ENCODE measurements around the gene CABP7.

Gene CABP7

GRCh38 chr22:29769723-29770321 is 50.0 kb downstream of the CABP7 start:
- Histone ChIP-seq H3K4me1 (ENCODE audit: control insufficient read depth in 1 of 2, insufficient read depth in 1 of 2, low read depth in 1 of 2, low read length in 1 of 2) (peaks cover 28 to 36% of the 10 kb centered on the region in 2 experiments), H3K4me3 (ENCODE audit: low read depth in 1 of 2, low read length in 1 of 2) (no peak overlapping the region), H3K27me3 (no peaks in the 10 kb centered on the region), H3K9me3 (no peaks in the 10 kb centered on the region), H3K27ac (no peak overlapping the region), H3K36me3 (peaks cover 18% of the 10 kb centered on the region)
- no peak for TF ChIP-seq CTCF (IDR thresholded peaks at IDR 0.05)

DNA sequence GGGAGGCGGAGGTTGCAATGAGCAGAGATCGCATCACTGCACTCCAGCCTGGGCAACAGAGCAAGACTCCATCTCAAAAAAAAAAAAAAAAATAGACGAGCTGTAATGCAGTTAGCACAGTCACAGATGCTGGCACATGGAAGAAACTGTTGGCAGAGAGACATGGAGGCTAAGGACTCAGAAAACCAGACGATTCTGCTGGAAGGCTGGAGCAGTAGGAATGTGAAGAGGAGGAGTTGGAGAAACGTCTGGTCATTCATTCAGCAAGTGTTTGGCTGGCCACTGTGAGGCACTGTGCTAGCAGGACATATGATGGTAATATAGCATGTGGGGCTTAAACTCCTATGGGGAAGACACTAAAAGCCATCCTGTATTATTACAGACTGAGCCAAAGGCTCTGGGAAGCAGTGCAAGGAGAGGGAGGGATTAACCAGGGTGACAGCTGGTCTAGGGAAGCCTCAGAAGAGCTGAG is 52.4 kb downstream of the CABP7 start:
- Histone ChIP-seq H3K4me1 (ENCODE audit: control insufficient read depth in 1 of 2, insufficient read depth in 1 of 2, low read depth in 1 of 2, low read length in 1 of 2) (peaks cover 16% of the 10 kb centered on the region in 2 experiments), H3K27ac (no peak overlapping the region), H3K27me3 (no peaks in the 10 kb centered on the region), H3K4me3 (ENCODE audit: low read depth in 1 of 2, low read length in 1 of 2) (no peak overlapping the region), H3K9me3 (no peaks in the 10 kb centered on the region), H3K36me3 (peaks cover 18% of the 10 kb centered on the region)
- no peak for TF ChIP-seq CTCF (IDR thresholded peaks at IDR 0.05)

- H3K27ac ChIP-seq = no peak overlapping the region
- TF ChIP-seq CTCF (IDR thresholded peaks at IDR 0.05) = no peak
- H3K9me3 ChIP-seq = no peaks in the 10 kb centered on the region
- peaks cover 18% of the 10 kb centered on the region for H3K36me3 ChIP-seq
- peaks cover 6 to 7% of the 10 kb centered on the region in 2 experiments for H3K4me1 ChIP-seq (ENCODE audit: control insufficient read depth in 1 of 2, insufficient read depth in 1 of 2, low read depth in 1 of 2, low read length in 1 of 2)
- no peak overlapping the region for H3K4me3 ChIP-seq (ENCODE audit: low read depth in 1 of 2, low read length in 1 of 2)
- H3K27me3 ChIP-seq = no peaks in the 10 kb centered on the region
Observed at GRCh38 chr22:29773233-29773632, 53.4 kb downstream of the CABP7 start.

DNA sequence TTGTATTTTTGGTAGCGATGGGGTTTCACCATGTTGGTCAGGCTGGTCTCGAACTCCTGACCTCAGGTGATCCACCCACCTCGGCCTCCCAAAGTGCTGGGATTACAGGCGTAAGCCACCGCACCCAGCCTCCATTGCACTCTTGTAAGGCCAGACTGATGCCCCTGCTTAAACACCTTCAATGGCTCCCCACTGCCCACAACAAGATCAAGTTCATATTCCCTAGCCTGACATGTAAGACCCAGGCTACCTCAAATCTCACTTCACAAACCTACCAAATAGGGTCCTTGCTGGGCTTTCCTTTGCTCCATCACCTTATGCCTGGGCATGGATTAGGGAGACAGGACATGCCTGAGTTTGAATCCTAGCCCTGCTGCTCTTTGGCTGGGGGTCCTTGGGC is 60.4 kb downstream of the CABP7 start:
- Histone ChIP-seq H3K27ac (no peak overlapping the region), H3K4me3 (ENCODE audit: low read depth in 1 of 2, low read length in 1 of 2) (no peak overlapping the region), H3K27me3 (no peaks in the 10 kb centered on the region), H3K9me3 (no peaks in the 10 kb centered on the region), H3K4me1 (ENCODE audit: control insufficient read depth in 1 of 2, insufficient read depth in 1 of 2, low read depth in 1 of 2, low read length in 1 of 2) (no peaks in the 10 kb centered on the region), H3K36me3 (no peaks in the 10 kb centered on the region)
- no peak for TF ChIP-seq CTCF (IDR thresholded peaks at IDR 0.05)

GRCh38 chr22:29780748-29781676 is 61.2 kb downstream of the CABP7 start:
- no peak overlapping the region for H3K4me3 ChIP-seq (ENCODE audit: low read depth in 1 of 2, low read length in 1 of 2)
- H3K27me3 ChIP-seq = no peaks in the 10 kb centered on the region
- no peaks in the 10 kb centered on the region for H3K9me3 ChIP-seq
- TF ChIP-seq CTCF (IDR thresholded peaks at IDR 0.05) = no peak
- H3K36me3 ChIP-seq = no peaks in the 10 kb centered on the region
- H3K27ac ChIP-seq = no peak overlapping the region
- no peaks in the 10 kb centered on the region for H3K4me1 ChIP-seq (ENCODE audit: control insufficient read depth in 1 of 2, insufficient read depth in 1 of 2, low read depth in 1 of 2, low read length in 1 of 2)

Measured in neutrophil (primary cell).